ENCODE measurements around the gene DIO1.

Gene DIO1

DNA sequence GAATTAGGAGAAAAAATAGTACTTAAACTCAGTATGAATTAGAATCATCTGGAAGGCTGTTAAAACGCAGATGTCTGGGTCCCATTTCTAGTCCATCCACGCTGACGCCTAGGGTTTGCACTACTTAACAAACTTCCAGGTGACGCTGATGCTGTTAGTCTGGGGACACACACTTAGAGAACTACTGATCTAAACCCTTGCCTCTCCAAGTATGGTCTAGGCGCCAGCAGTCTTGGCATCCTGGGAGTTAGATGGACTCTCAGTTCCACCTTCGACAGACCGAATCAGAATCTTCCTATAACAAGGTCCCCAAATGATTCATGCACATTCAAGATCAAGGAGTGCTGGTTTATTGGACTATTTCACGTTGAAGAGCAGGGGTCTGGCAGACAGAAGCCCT, 11.5 kb downstream of the DIO1 start:
- TF ChIP-seq EP300 (IDR thresholded peaks at IDR 0.05; ENCODE audit: borderline replicate concordance): no peak
- TF ChIP-seq CREB1 (IDR thresholded peaks at IDR 0.05; ENCODE audit: low read depth): no peak
- TF ChIP-seq, protein P1, sequence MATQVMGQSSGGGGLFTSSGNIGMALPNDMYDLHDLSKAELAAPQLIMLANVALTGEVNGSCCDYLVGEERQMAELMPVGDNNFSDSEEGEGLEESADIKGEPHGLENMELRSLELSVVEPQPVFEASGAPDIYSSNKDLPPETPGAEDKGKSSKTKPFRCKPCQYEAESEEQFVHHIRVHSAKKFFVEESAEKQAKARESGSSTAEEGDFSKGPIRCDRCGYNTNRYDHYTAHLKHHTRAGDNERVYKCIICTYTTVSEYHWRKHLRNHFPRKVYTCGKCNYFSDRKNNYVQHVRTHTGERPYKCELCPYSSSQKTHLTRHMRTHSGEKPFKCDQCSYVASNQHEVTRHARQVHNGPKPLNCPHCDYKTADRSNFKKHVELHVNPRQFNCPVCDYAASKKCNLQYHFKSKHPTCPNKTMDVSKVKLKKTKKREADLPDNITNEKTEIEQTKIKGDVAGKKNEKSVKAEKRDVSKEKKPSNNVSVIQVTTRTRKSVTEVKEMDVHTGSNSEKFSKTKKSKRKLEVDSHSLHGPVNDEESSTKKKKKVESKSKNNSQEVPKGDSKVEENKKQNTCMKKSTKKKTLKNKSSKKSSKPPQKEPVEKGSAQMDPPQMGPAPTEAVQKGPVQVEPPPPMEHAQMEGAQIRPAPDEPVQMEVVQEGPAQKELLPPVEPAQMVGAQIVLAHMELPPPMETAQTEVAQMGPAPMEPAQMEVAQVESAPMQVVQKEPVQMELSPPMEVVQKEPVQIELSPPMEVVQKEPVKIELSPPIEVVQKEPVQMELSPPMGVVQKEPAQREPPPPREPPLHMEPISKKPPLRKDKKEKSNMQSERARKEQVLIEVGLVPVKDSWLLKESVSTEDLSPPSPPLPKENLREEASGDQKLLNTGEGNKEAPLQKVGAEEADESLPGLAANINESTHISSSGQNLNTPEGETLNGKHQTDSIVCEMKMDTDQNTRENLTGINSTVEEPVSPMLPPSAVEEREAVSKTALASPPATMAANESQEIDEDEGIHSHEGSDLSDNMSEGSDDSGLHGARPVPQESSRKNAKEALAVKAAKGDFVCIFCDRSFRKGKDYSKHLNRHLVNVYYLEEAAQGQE (IDR thresholded peaks at IDR 0.05; ENCODE audit: low read depth): no peak
- TF ChIP-seq NFIC (IDR thresholded peaks at IDR 0.05): no peak
- TF ChIP-seq, protein P2, sequence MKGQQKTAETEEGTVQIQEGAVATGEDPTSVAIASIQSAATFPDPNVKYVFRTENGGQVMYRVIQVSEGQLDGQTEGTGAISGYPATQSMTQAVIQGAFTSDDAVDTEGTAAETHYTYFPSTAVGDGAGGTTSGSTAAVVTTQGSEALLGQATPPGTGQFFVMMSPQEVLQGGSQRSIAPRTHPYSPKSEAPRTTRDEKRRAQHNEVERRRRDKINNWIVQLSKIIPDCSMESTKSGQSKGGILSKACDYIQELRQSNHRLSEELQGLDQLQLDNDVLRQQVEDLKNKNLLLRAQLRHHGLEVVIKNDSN (IDR thresholded peaks at IDR 0.05): no peak
- TF ChIP-seq, protein P3, sequence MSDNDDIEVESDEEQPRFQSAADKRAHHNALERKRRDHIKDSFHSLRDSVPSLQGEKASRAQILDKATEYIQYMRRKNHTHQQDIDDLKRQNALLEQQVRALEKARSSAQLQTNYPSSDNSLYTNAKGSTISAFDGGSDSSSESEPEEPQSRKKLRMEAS (IDR thresholded peaks at IDR 0.05): no peak
- TF ChIP-seq ZBTB7A (IDR thresholded peaks at IDR 0.05; ENCODE audit: low read depth): no peak
- no peak for TF ChIP-seq TAF1 (IDR thresholded peaks at IDR 0.05; ENCODE audit: low read depth)
- TF ChIP-seq EGR1 (IDR thresholded peaks at IDR 0.05): no peak
- no peak for TF ChIP-seq TCF12 (IDR thresholded peaks at IDR 0.05; ENCODE audit: low read depth)
- TF ChIP-seq RAD21 (IDR thresholded peaks at IDR 0.05; ENCODE audit: low read depth): no peak
- TF ChIP-seq CEBPB (IDR thresholded peaks at IDR 0.05): no peak
- no peak for TF ChIP-seq TEAD4 (IDR thresholded peaks at IDR 0.05)
- no peak for TF ChIP-seq FOXM1 (IDR thresholded peaks at IDR 0.05; ENCODE audit: borderline replicate concordance, low read depth)

DNA sequence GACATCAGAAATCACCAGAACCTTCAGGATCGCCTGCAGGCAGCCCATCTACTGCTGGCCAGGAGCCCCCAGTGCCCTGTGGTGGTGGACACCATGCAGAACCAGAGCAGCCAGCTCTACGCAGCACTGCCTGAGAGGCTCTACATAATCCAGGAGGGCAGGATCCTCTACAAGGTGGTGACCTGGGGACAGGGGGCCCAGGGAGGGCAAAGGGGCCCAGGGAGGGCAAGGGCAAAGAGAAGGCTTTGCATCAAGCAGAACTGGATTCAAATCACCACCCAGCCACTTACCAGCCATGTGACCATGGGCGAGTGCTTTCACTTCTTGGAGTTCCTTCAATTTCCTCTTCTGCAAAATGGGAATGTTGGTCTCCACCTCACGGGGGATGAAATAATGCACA, 12.1 kb downstream of the DIO1 start:
- TF ChIP-seq TCF12 (IDR thresholded peaks at IDR 0.05; ENCODE audit: low read depth) (no peak), RAD21 (IDR thresholded peaks at IDR 0.05; ENCODE audit: low read depth) (no peak)
- TF ChIP-seq, protein P2 (IDR thresholded peaks at IDR 0.05): no peak
- TF ChIP-seq, protein P3 (IDR thresholded peaks at IDR 0.05): no peak

DNA sequence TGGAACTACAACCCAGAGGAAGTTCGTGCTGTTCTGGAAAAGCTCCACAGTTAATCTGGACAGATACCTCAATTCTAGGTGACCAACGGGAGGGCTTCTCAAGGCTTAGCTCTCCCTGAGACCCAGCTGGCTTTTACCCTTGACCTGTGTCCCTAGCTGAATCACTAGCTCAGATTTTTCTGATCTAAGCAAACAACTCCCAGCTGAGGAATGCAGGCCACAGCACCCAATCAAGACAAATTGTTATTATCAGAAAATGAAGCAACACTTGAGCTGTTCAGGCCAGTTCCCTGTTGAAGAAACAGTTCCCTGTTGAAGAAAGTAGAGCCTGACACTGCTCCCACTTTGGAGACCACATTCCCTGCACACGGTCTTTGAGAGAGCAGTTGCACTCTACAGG, 16.0 kb downstream of the DIO1 start:
- TF ChIP-seq, protein P3 (IDR thresholded peaks at IDR 0.05): no peak
- no peak for TF ChIP-seq YY1 (IDR thresholded peaks at IDR 0.05; ENCODE audit: low read depth)
- no peak for TF ChIP-seq FOXM1 (IDR thresholded peaks at IDR 0.05; ENCODE audit: borderline replicate concordance, low read depth)
- no peak for TF ChIP-seq CEBPB (IDR thresholded peaks at IDR 0.05)

DNA sequence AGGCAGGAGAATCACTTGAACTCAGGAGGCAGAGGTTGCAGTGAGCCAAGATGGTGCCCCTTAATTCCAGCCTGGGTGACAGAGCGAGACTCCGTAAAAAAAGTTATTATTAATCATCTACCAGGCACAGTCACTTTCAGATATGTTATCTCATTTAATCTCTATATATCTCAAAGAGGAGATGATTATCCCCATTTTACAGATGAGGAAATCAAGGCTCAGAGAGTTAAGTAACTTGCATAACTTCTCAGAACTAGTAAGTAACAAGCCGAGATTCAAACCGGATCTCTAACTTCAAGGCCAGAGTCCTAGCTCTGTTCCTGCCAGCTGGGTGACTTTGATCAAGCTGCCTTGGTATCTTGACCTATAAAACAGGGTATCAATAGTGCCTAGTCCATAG, 17.5 kb downstream of the DIO1 start:
- TF ChIP-seq, protein P2 (IDR thresholded peaks at IDR 0.05): no peak
- TF ChIP-seq, protein P1 (IDR thresholded peaks at IDR 0.05; ENCODE audit: low read depth): no peak
- TF ChIP-seq EGR1 (IDR thresholded peaks at IDR 0.05) (no peak), ZBTB7A (IDR thresholded peaks at IDR 0.05; ENCODE audit: low read depth) (no peak), YY1 (IDR thresholded peaks at IDR 0.05; ENCODE audit: low read depth) (no peak), NFIC (IDR thresholded peaks at IDR 0.05) (no peak), TEAD4 (IDR thresholded peaks at IDR 0.05) (no peak), RAD21 (IDR thresholded peaks at IDR 0.05; ENCODE audit: low read depth) (no peak), TAF1 (IDR thresholded peaks at IDR 0.05; ENCODE audit: low read depth) (no peak), CREB1 (IDR thresholded peaks at IDR 0.05; ENCODE audit: low read depth) (no peak), CEBPB (IDR thresholded peaks at IDR 0.05) (no peak)
- TF ChIP-seq, protein P3 (IDR thresholded peaks at IDR 0.05): no peak

DNA sequence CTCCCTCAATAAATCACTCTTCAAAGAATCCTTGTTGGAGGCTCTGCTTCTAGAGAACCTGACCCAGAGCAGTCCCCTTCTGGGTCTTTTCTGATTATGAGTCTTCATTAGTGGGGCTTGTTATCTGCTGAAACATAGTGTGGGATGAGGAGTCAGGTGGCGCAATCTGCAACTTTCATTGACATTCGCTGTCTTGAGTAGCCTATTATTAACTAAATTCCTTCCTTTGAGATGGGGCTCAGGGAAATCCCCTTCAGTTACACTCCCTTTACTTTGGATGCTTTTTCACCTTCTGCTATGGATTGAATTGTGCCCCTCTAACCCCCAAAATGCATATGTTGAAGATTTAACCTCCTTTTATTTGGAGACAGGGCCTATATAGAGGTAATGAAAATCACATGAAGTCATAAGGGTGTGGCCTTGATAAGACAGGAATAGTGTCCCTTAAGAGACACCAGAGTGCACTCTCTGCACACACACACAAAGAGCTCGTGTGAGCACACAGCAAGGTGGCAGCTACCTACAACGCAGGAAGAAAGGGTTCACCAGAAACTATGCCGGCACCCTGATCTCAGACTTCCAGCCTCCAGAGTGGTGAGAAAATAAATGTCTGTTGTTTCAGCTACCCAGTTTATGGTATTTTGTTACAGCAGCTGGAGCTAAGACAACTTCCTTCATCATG, 19.5 kb downstream of the DIO1 start:
- TF ChIP-seq EGR1 (IDR thresholded peaks at IDR 0.05): no peak
- TF ChIP-seq, protein P1 (IDR thresholded peaks at IDR 0.05; ENCODE audit: low read depth): no peak
- TF ChIP-seq RAD21 (IDR thresholded peaks at IDR 0.05; ENCODE audit: low read depth): no peak
- TF ChIP-seq, protein P2 (IDR thresholded peaks at IDR 0.05): no peak
- no peak for TF ChIP-seq CEBPB (IDR thresholded peaks at IDR 0.05)
- no peak for TF ChIP-seq TAF1 (IDR thresholded peaks at IDR 0.05; ENCODE audit: low read depth)
- TF ChIP-seq ZBTB7A (IDR thresholded peaks at IDR 0.05; ENCODE audit: low read depth): no peak
- TF ChIP-seq FOXM1 (IDR thresholded peaks at IDR 0.05; ENCODE audit: borderline replicate concordance, low read depth): no peak
- TF ChIP-seq CREB1 (IDR thresholded peaks at IDR 0.05; ENCODE audit: low read depth): no peak
- TF ChIP-seq EP300 (IDR thresholded peaks at IDR 0.05; ENCODE audit: borderline replicate concordance): no peak
- no peak for TF ChIP-seq YY1 (IDR thresholded peaks at IDR 0.05; ENCODE audit: low read depth)
- no peak for TF ChIP-seq TEAD4 (IDR thresholded peaks at IDR 0.05)
- TF ChIP-seq NFIC (IDR thresholded peaks at IDR 0.05): no peak

Data from Ishikawa (cell line).